T-helper 17 cell (primary cell): ENCODE data around the gene TSSC4. TPM values are rescaled to one million over a fixed set of nuclear protein-coding genes. Genes with fewer than 3 reads are reported as not detected.

ENCODE experiments used
- ATAC-seq: fragments of 150-1000 bp; cut with Tn5 transposase; 2 replicates; pipeline ENCODE4 v1.10.0; 2021; ENCODE audit warnings: mild to moderate bottlenecking, moderate library complexity
- DNase-seq, 3 donors: peaks; one replicate each; pipeline versions ENCODE4 v3.0.0 to v3.0.0-alpha.2; 2020 to 2021
- H3K9me3 ChIP-seq: one replicate; pipeline ENCODE4 v1.7.0; 2013; ENCODE audit warnings: low read length, mild to moderate bottlenecking; ENCODE audit not compliant: control insufficient read depth, poor library complexity, severe bottlenecking
- H3K27ac Mint-ChIP-seq: one replicate; pipeline ENCODE4 v1.8.0; 2022; ENCODE audit warnings: mild to moderate bottlenecking, moderate library complexity, mixed read lengths
- H3K27me3 Mint-ChIP-seq: one replicate; pipeline ENCODE4 v1.8.0; 2022; ENCODE audit warnings: mixed read lengths
- H3K36me3 Mint-ChIP-seq: one replicate; pipeline ENCODE4 v1.8.0; 2022; ENCODE audit warnings: low read depth, mixed read lengths
- H3K4me1 Mint-ChIP-seq: one replicate; pipeline ENCODE4 v1.8.0; 2022; ENCODE audit warnings: mild to moderate bottlenecking, mixed read lengths
- H3K4me3 Mint-ChIP-seq: one replicate; pipeline ENCODE4 v1.8.0; 2022; ENCODE audit warnings: mild to moderate bottlenecking, moderate library complexity, mixed read lengths
- total RNA-seq, 4 donors: library from RNA in 2 of 4; stranded (reverse) in 2 of 4; gene quantifications; one replicate each; pipeline ENCODE4 v1.2.3 and lab custom pipeline; 2022 to 2026

The TSSC4 gene
- total RNA-seq, 2 donors from 2014 or later: 47.9 to 60.3 TPM

GRCh38 chr11:2424811-2425495, 24.4 kb downstream of the TSSC4 start:
- no peak overlapping the region for H3K27ac Mint-ChIP-seq
- H3K27me3 Mint-ChIP-seq: no peaks in the 10 kb centered on the region
- H3K9me3 ChIP-seq: no peaks in the 10 kb centered on the region
- no peak overlapping the region for H3K4me3 Mint-ChIP-seq
- DNase-seq (no peak), ATAC-seq (no peak)
- no peaks in the 10 kb centered on the region for H3K4me1 Mint-ChIP-seq
- H3K36me3 Mint-ChIP-seq: no peaks in the 10 kb centered on the region

DNA sequence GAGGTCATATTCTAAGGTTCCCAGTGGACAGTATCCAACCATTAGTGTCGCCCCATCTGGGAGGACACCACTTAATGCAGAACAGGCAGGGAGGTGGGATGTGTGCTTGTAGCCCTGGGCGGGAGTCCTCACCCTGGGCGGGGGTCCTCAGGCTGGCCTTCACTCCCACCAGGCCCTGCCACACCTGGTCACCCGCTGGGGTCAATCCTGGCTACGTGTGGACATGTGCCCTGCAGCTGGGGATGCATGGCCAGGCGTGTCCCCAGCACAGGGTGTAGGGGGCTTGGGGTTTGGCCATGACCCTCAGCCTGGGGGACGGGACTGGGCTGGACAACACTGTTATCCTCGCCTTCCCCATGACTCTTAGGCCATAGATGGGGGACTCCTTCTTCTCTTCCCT, 25.0 kb downstream of the TSSC4 start:
- no peaks in the 10 kb centered on the region for H3K27me3 Mint-ChIP-seq
- H3K27ac Mint-ChIP-seq: no peak overlapping the region
- no peak for DNase-seq
- no peaks in the 10 kb centered on the region for H3K9me3 ChIP-seq
- no peaks in the 10 kb centered on the region for H3K36me3 Mint-ChIP-seq
- H3K4me1 Mint-ChIP-seq: no peaks in the 10 kb centered on the region
- H3K4me3 Mint-ChIP-seq: no peak overlapping the region
- no peak for ATAC-seq

DNA sequence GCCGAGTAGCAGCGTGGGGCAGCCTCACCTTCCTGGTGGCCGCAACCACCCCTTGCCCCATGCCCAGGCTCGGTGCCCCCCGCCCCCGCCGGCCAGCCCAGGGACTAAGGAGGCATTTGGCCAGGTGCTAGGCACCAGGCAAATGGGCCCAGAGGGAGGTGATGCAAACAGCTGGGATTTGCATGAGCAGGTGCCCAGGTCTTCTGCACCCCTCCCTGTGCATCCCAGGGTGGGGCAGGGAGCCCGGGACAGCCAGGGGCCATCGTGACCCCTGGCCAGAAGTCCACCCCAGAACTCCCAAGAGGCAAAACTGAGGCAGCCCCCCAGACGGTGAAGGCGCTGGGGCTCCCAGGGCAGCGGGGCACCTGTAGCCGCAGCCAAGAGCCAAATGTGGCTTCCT, 25.7 kb downstream of the TSSC4 start:
- H3K9me3 ChIP-seq: no peaks in the 10 kb centered on the region

GRCh38 chr11:2426826-2427521, 26.4 kb downstream of the TSSC4 start:
- DNase-seq: no peak
- no peak overlapping the region for H3K27ac Mint-ChIP-seq

More for the DNA sequence above, 25.7 kb downstream of the TSSC4 start:
- DNase-seq (no peak), ATAC-seq (no peak)
- H3K36me3 Mint-ChIP-seq: no peaks in the 10 kb centered on the region
- H3K27me3 Mint-ChIP-seq: no peaks in the 10 kb centered on the region
- no peak overlapping the region for H3K4me3 Mint-ChIP-seq
- H3K4me1 Mint-ChIP-seq: no peaks in the 10 kb centered on the region
- H3K27ac Mint-ChIP-seq: no peak overlapping the region

DNA sequence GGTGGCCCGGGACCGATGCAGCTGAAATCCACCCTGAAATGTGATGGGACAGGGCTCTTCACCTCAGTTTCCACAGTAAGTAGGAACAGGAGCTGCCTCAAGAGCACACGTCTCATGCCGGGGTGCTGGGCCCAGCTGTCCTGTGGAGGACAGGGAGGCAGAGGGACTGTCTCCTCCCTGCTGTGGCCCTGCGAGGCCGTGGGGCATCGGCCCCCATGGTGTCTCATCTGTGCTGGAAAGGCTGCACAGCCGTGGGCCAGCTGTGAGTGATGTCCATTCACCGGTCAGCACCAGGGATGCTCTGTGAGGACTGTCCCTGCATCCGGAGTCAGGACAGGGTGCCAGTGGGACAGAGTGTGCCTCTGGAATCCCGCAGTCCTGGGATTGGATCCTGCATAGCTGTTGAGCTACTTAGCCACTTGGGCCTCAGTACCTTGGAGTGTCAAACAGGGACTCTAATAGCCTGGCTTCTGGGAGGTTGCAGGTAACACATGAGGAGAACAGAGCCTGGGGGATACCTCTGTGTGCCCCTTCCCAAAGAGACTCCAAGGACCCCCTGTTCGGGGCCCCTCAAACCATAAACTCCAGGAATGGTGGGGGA, 27.3 kb downstream of the TSSC4 start:
- Mint-ChIP-seq H3K36me3 (no peaks in the 10 kb centered on the region), H3K27me3 (no peaks in the 10 kb centered on the region), H3K4me3 (no peak overlapping the region), H3K4me1 (no peaks in the 10 kb centered on the region), H3K27ac (no peak overlapping the region)
- DNase-seq (no peak), ATAC-seq (peak; percentile 8)
- H3K9me3 ChIP-seq: no peaks in the 10 kb centered on the region

More at GRCh38 chr11:2426826-2427521, 26.4 kb downstream of the TSSC4 start:
- no peaks in the 10 kb centered on the region for H3K27me3 Mint-ChIP-seq
- ATAC-seq: no peak
- no peaks in the 10 kb centered on the region for H3K36me3 Mint-ChIP-seq
- no peaks in the 10 kb centered on the region for H3K4me1 Mint-ChIP-seq
- no peaks in the 10 kb centered on the region for H3K9me3 ChIP-seq
- H3K4me3 Mint-ChIP-seq: no peak overlapping the region

GRCh38 chr11:2428322-2428795, 27.8 kb downstream of the TSSC4 start:
- no peak overlapping the region for H3K4me3 Mint-ChIP-seq
- H3K36me3 Mint-ChIP-seq: no peaks in the 10 kb centered on the region
- ATAC-seq: peak; percentile 88
- H3K27ac Mint-ChIP-seq: no peak overlapping the region
- no peaks in the 10 kb centered on the region for H3K4me1 Mint-ChIP-seq
- DNase-seq: peak; percentile 73 to 90 (median 79)
- no peaks in the 10 kb centered on the region for H3K27me3 Mint-ChIP-seq
- no peaks in the 10 kb centered on the region for H3K9me3 ChIP-seq

- H3K9me3 ChIP-seq: no peaks in the 10 kb centered on the region
- Mint-ChIP-seq H3K27ac (peak overlapping the region; percentile 16), H3K4me1 (no peaks in the 10 kb centered on the region), H3K27me3 (no peaks in the 10 kb centered on the region), H3K36me3 (no peaks in the 10 kb centered on the region), H3K4me3 (no peak overlapping the region)
- DNase-seq (no peak), ATAC-seq (no peak)
These were observed 30.8 kb downstream of the TSSC4 start for GRCh38 chr11:2431395-2431794.

- H3K9me3 ChIP-seq: no peaks in the 10 kb centered on the region
- no peaks in the 10 kb centered on the region for H3K27me3 Mint-ChIP-seq
- DNase-seq: peak in 1 of 3 donors; percentile 1
- H3K4me3 Mint-ChIP-seq: no peak overlapping the region
- no peak overlapping the region for H3K27ac Mint-ChIP-seq
- no peaks in the 10 kb centered on the region for H3K36me3 Mint-ChIP-seq
- no peak for ATAC-seq
- no peaks in the 10 kb centered on the region for H3K4me1 Mint-ChIP-seq
These were observed 31.6 kb downstream of the TSSC4 start for GRCh38 chr11:2432171-2432621.

GRCh38 chr11:2432628-2433071, 32.1 kb downstream of the TSSC4 start:
- DNase-seq (peak in 1 of 3 donors; percentile 10), ATAC-seq (no peak)
- no peaks in the 10 kb centered on the region for H3K4me1 Mint-ChIP-seq
- no peaks in the 10 kb centered on the region for H3K36me3 Mint-ChIP-seq
- no peak overlapping the region for H3K4me3 Mint-ChIP-seq
- no peaks in the 10 kb centered on the region for H3K27me3 Mint-ChIP-seq
- H3K27ac Mint-ChIP-seq: no peak overlapping the region
- no peaks in the 10 kb centered on the region for H3K9me3 ChIP-seq

GRCh38 chr11:2433106-2433925, 32.8 kb downstream of the TSSC4 start:
- H3K27me3 Mint-ChIP-seq: no peaks in the 10 kb centered on the region
- H3K9me3 ChIP-seq: no peaks in the 10 kb centered on the region
- no peak overlapping the region for H3K27ac Mint-ChIP-seq
- H3K4me3 Mint-ChIP-seq: no peak overlapping the region
- no peaks in the 10 kb centered on the region for H3K4me1 Mint-ChIP-seq
- DNase-seq: no peak
- no peak for ATAC-seq
- no peaks in the 10 kb centered on the region for H3K36me3 Mint-ChIP-seq

DNA sequence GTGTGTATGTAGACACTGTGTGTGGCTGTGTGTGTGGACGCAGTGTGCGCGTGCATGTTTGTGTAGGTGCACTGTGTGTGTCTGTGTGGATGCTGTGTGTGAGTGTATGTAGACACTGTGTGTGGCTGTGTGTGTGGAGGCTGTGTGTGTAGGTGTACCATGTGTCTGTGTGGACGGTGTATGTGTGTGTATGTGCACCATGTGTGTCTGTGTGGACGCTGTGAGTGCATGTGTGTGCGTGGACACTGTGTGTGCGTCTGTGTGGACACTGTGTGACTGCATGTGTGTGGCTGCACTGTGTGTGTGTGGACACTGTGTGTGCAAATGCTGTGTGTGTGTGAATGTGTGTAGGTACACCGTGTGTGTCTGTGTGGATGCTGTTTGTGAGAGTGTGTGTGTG, 33.5 kb downstream of the TSSC4 start:
- H3K9me3 ChIP-seq: no peaks in the 10 kb centered on the region
- ATAC-seq (no peak), DNase-seq (no peak)
- Mint-ChIP-seq H3K27ac (no peak overlapping the region), H3K36me3 (no peaks in the 10 kb centered on the region), H3K4me1 (no peaks in the 10 kb centered on the region), H3K4me3 (no peak overlapping the region), H3K27me3 (no peaks in the 10 kb centered on the region)

GRCh38 chr11:2434506-2435255, 34.1 kb downstream of the TSSC4 start:
- no peaks in the 10 kb centered on the region for H3K36me3 Mint-ChIP-seq

More at GRCh38 chr11:2434506-2435255, 34.1 kb downstream of the TSSC4 start:
- Mint-ChIP-seq H3K4me3 (no peak overlapping the region), H3K27ac (no peak overlapping the region), H3K27me3 (no peaks in the 10 kb centered on the region), H3K4me1 (no peaks in the 10 kb centered on the region)
- H3K9me3 ChIP-seq: no peaks in the 10 kb centered on the region
- DNase-seq: no peak
- ATAC-seq: no peak
